K562 (cell line): Measurements from ENCODE around the gene SLC35B1. TPM values are rescaled to one million over a fixed set of nuclear protein-coding genes. Genes with fewer than 3 reads are reported as not detected.

ENCODE experiments used
- ARHGAP35 ChIP-seq: fragments of 450-650 bp; IDR thresholded peaks from 2 replicates; pipeline ENCODE4 v1.6.1; 2018; ENCODE audit not compliant: partially characterized antibody
- CTBP1 ChIP-seq: fragments of 450-650 bp; IDR thresholded peaks from 2 replicates; pipeline ENCODE4 v1.6.1; 2016; ENCODE audit warnings: borderline replicate concordance
- ETV5 ChIP-seq: sonication (generic); formaldehyde crosslinking; IDR thresholded peaks from 2 replicates; pipeline ENCODE4 v1.4.0; 2020; ENCODE audit warnings: low read depth, mild to moderate bottlenecking, missing genetic modification reagents
- FOXJ2 ChIP-seq: fragments of 200-800 bp; sonication (Bioruptor generic); IDR thresholded peaks from 2 replicates; pipeline ENCODE4 v1.6.1; 2016; ENCODE audit warnings: missing genetic modification characterization, missing compliant biosample characterization
- FOXJ3 ChIP-seq: sonication (generic); formaldehyde crosslinking; IDR thresholded peaks from 2 replicates; pipeline ENCODE4 v1.4.0; 2020; ENCODE audit warnings: mild to moderate bottlenecking, missing genetic modification reagents
- KDM4B ChIP-seq, 2 experiments: fragments of 450-650 bp in 1 of 2; sonication (generic) in 1 of 2; IDR thresholded peaks; 2 replicates each; pipeline ENCODE4 v1.6.1; 2016 to 2017; ENCODE audit warnings: borderline replicate concordance in 2 of 2, antibody characterized with exemption in 1 of 2, low read depth in 1 of 2, mild to moderate bottlenecking in 1 of 2
- MYNN ChIP-seq, 2 experiments: sonication (generic); formaldehyde crosslinking in 1 of 2; IDR thresholded peaks; 2 replicates each; pipeline versions ENCODE4 v1.5.0 to v1.6.1; 2016 to 2020; ENCODE audit warnings: antibody characterized with exemption in 1 of 2, missing genetic modification reagents in 1 of 2
- NEUROD1 ChIP-seq: fragments of 150-350 bp; IDR thresholded peaks from 2 replicates; pipeline ENCODE4 v1.6.1; 2014; ENCODE audit warnings: borderline replicate concordance, low read length, low read depth; ENCODE audit not compliant: partially characterized antibody
- NFATC3 ChIP-seq: fragments of 450-650 bp; IDR thresholded peaks from 2 replicates; pipeline ENCODE4 v1.6.1; 2017; ENCODE audit warnings: mild to moderate bottlenecking
- PHB2 ChIP-seq: fragments of 450-650 bp; IDR thresholded peaks from 2 replicates; pipeline ENCODE4 v1.6.1; 2017; ENCODE audit warnings: low read depth
- PTBP1 ChIP-seq: fragments of 200-400 bp; formaldehyde crosslinking; IDR thresholded peaks from 2 replicates; pipeline ENCODE4 v1.6.1; 2017; ENCODE audit warnings: low read depth, low read length
- SAFB2 ChIP-seq: fragments of 200-400 bp; formaldehyde crosslinking; IDR thresholded peaks from 2 replicates; pipeline ENCODE4 v1.6.1; 2018; ENCODE audit warnings: borderline replicate concordance, low read length, low read depth, moderate library complexity; ENCODE audit not compliant: severe bottlenecking
- SMARCA4 ChIP-seq: fragments of 450-650 bp; IDR thresholded peaks from 2 replicates; pipeline ENCODE4 v1.6.1; 2016
- TCF7 ChIP-seq: sonication (generic); IDR thresholded peaks from 2 replicates; pipeline ENCODE4 v1.6.1; 2016; ENCODE audit warnings: antibody characterized with exemption, borderline replicate concordance
- ZFP1 ChIP-seq: fragments of 450-650 bp; formaldehyde crosslinking; IDR thresholded peaks from 2 replicates; pipeline ENCODE4 v1.4.0; 2020; ENCODE audit warnings: mild to moderate bottlenecking, mixed read lengths
- polyA plus RNA-seq, 8 experiments: library from polyadenylated mRNA; depleted of rRNA in 4 of 8; stranded (reverse) in 5 of 8; unstranded in 3 of 8; fragments of >200 nt; fragmentation: Nextera tagmentation in 2 of 8; fragmentation: Illumina TruSeq in 1 of 8; extraction: Ambion mirVana in 2 of 8; extraction: Trizol in 1 of 8; gene quantifications; 2 replicates each; pipeline versions ENCODE4 v1.2.1 to v1.2.3, GENCODE V29; 2011 to 2014; ENCODE audit warnings: inconsistent platforms in 1 of 8, missing spikeins in 1 of 8
- total RNA-seq, 7 experiments: library from RNA; depleted of rRNA in 6 of 7; stranded (reverse); fragments of >200 nt in 6 of 7; fragmentation: Illumina TruSeq in 2 of 7; extraction: Trizol in 2 of 7; gene quantifications; 2 replicates each; pipeline versions ENCODE4 v1.2.1 to v1.2.3, GENCODE V29; 2011 to 2021; ENCODE audit warnings: low replicate concordance in 1 of 7
- TF ChIP-seq, protein P1 (sequence below): fragments of 200-400 bp; formaldehyde crosslinking; IDR thresholded peaks from 2 replicates; pipeline ENCODE4 v1.6.1; 2017; ENCODE audit warnings: mild to moderate bottlenecking, low read depth, low read length, moderate library complexity
- TF ChIP-seq, protein P2 (sequence below): sonication (generic); formaldehyde crosslinking; IDR thresholded peaks from 2 replicates; pipeline ENCODE4 v1.8.1; 2023; ENCODE audit warnings: mild to moderate bottlenecking, missing genetic modification reagents
- TF ChIP-seq, protein P3 (sequence below): IDR thresholded peaks from 2 replicates; pipeline ENCODE4 v1.6.1; 2011; ENCODE audit not compliant: insufficient read length; ENCODE audit errors: extremely low read depth

Gene SLC35B1
- total and polyA plus RNA-seq, 9 of the 15 experiments (the other 6 are each of a cell fraction or from before 2014, with no cell fraction given): 51.4 to 87.9 (median 66.3) TPM

GRCh38 chr17:49707608-49708514, at the start of gene SLC35B1 (continued):
- TF ChIP-seq, protein P1, sequence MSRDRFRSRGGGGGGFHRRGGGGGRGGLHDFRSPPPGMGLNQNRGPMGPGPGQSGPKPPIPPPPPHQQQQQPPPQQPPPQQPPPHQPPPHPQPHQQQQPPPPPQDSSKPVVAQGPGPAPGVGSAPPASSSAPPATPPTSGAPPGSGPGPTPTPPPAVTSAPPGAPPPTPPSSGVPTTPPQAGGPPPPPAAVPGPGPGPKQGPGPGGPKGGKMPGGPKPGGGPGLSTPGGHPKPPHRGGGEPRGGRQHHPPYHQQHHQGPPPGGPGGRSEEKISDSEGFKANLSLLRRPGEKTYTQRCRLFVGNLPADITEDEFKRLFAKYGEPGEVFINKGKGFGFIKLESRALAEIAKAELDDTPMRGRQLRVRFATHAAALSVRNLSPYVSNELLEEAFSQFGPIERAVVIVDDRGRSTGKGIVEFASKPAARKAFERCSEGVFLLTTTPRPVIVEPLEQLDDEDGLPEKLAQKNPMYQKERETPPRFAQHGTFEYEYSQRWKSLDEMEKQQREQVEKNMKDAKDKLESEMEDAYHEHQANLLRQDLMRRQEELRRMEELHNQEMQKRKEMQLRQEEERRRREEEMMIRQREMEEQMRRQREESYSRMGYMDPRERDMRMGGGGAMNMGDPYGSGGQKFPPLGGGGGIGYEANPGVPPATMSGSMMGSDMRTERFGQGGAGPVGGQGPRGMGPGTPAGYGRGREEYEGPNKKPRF: no peak
- no peak for TF ChIP-seq ZFP1 (CRISPR knock-in tag)
- TF ChIP-seq SAFB2: no peak
- peak; percentile 77 for TF ChIP-seq MYNN (IDR thresholded peaks at IDR 0.05)
- TF ChIP-seq MYNN (CRISPR knock-in tag; IDR thresholded peaks at IDR 0.05): no peak
- TF ChIP-seq FOXJ2: no peak
- no peak for TF ChIP-seq ARHGAP35
- TF ChIP-seq SMARCA4: peak; percentile 15; the same call in 1 of the 2 replicates
- peak in 1 of 2 experiments; percentile 26; a peak in 1 of 4 replicates for TF ChIP-seq KDM4B (IDR thresholded peaks at IDR 0.05; ENCODE audit: borderline replicate concordance in 2 of 2, low read depth in 1 of 2)
- TF ChIP-seq, protein P2, sequence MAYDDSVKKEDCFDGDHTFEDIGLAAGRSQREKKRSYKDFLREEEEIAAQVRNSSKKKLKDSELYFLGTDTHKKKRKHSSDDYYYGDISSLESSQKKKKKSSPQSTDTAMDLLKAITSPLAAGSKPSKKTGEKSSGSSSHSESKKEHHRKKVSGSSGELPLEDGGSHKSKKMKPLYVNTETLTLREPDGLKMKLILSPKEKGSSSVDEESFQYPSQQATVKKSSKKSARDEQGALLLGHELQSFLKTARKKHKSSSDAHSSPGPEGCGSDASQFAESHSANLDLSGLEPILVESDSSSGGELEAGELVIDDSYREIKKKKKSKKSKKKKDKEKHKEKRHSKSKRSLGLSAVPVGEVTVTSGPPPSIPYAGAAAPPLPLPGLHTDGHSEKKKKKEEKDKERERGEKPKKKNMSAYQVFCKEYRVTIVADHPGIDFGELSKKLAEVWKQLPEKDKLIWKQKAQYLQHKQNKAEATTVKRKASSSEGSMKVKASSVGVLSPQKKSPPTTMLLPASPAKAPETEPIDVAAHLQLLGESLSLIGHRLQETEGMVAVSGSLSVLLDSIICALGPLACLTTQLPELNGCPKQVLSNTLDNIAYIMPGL: peak; percentile 19; the same call in 1 of the 2 replicates
- peak; percentile 82 for TF ChIP-seq NEUROD1
- no peak for TF ChIP-seq FOXJ3 (CRISPR knock-in tag)
- no peak for TF ChIP-seq ETV5 (CRISPR knock-in tag)
- no peak for TF ChIP-seq PHB2
- TF ChIP-seq CTBP1: peak; percentile 88
- no peak for TF ChIP-seq PTBP1
- no peak for TF ChIP-seq TCF7
- TF ChIP-seq, protein P3, sequence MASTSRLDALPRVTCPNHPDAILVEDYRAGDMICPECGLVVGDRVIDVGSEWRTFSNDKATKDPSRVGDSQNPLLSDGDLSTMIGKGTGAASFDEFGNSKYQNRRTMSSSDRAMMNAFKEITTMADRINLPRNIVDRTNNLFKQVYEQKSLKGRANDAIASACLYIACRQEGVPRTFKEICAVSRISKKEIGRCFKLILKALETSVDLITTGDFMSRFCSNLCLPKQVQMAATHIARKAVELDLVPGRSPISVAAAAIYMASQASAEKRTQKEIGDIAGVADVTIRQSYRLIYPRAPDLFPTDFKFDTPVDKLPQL: no peak
- TF ChIP-seq NFATC3: peak; percentile 25; the same call in 1 of the 2 replicates
